GM12878 (cell line): Measurements from ENCODE around the gene ZNF576. TPM values are rescaled to one million over a fixed set of nuclear protein-coding genes. Genes with fewer than 3 reads are reported as not detected.

Experiments
- ATAC-seq: fragments of 200-7000 bp; cut with Tn5 transposase; 3 replicates; pipeline ENCODE4 v1.9.1; 2020; ENCODE audit warnings: mild to moderate bottlenecking, moderate library complexity
- BruUV-seq: library from RNA; stranded (reverse); fragments of 400-500 nt; replicated peaks from 2 replicates; lab custom pipeline; 2021; lab: Mats Ljungman, UMichigan
- CTCF ChIA-PET: fragments of 300-600 bp; sonication (Branson Sonifier 250); formaldehyde crosslinking; extraction: SDS; loops from one replicate; lab custom pipeline; 2021; ENCODE audit warnings: inconsistent platforms; lab: Yijun Ruan, JAX
- POLR2A ChIA-PET: fragments of 350-600 bp; formaldehyde crosslinking; extraction: SDS; loops from one replicate; lab custom pipeline; 2021; ENCODE audit warnings: inconsistent platforms; lab: Charles Lee
- RAD21 ChIA-PET: fragments of 300-600 bp; sonication (Branson Sonifier 250); formaldehyde crosslinking; loops from one replicate; lab custom pipeline; 2023; ENCODE audit warnings: antibody characterized with exemption; ENCODE audit not compliant: unreplicated experiment; lab: Charles Lee
- SMC1A ChIA-PET: fragments of 300-600 bp; sonication (Branson Sonifier 250); formaldehyde crosslinking; loops from one replicate; lab custom pipeline; 2023; ENCODE audit not compliant: unreplicated experiment, uncharacterized antibody; lab: Charles Lee
- DNase-seq: peaks from one replicate; pipeline ENCODE4 v3.0.0-alpha.2; 2011; ENCODE audit warnings: low read depth, low spot score
- FAIRE-seq: peaks from 3 replicates; lab custom pipeline; 2011; peaks lifted over from hg19 to GRCh38; lab: Jason Lieb, UNC
- H2AFZ ChIP-seq: 2 replicates; pipeline ENCODE4 v1.6.0; 2011; ENCODE audit warnings: low read depth, low read length, control low read depth; ENCODE audit not compliant: control insufficient read depth
- H3K27ac ChIP-seq: 2 replicates; pipeline ENCODE4 v1.5.1; 2011; ENCODE audit warnings: control low read depth; ENCODE audit not compliant: control insufficient read depth, insufficient read depth
- H3K27me3 ChIP-seq, 2 experiments: replicated peaks in 1 of 2; 2 replicates each; pipeline versions ENCODE4 v1.6.0 to v1.6.1; 2011; ENCODE audit warnings: low read length in 1 of 2; ENCODE audit not compliant: control insufficient read depth in 2 of 2, insufficient read depth in 2 of 2
- H3K36me3 ChIP-seq, 2 experiments: 2 replicates each; pipeline ENCODE4 v1.5.1; 2011; ENCODE audit warnings: low read length in 1 of 2; ENCODE audit not compliant: control insufficient read depth in 2 of 2, insufficient read depth in 2 of 2
- H3K4me1 ChIP-seq: 2 replicates; pipeline ENCODE4 v1.6.1; 2011; ENCODE audit warnings: mild to moderate bottlenecking, low read length, moderate library complexity, mixed read lengths; ENCODE audit not compliant: control insufficient read depth, insufficient read depth
- H3K4me2 ChIP-seq: 2 replicates; pipeline ENCODE4 v1.6.0; 2011; ENCODE audit warnings: control low read depth; ENCODE audit not compliant: control insufficient read depth, insufficient read depth
- H3K4me3 ChIP-seq: fragments of 200-600 bp; sonication (generic); 2 replicates; pipeline ENCODE4 v1.5.1; 2016
- H3K79me2 ChIP-seq: 2 replicates; pipeline ENCODE4 v1.6.0; 2011; ENCODE audit warnings: low read length; ENCODE audit not compliant: control insufficient read depth, insufficient read depth
- H3K9ac ChIP-seq: 2 replicates; pipeline ENCODE4 v1.8.0; 2011; ENCODE audit warnings: low read length, control low read depth, mixed read lengths; ENCODE audit not compliant: control insufficient read depth, insufficient read depth
- H3K9me3 ChIP-seq: replicated peaks from 3 replicates; pipeline ENCODE4 v1.5.1; 2011; ENCODE audit warnings: mild to moderate bottlenecking, low read length; ENCODE audit not compliant: control insufficient read depth, insufficient read depth
- H4K20me1 ChIP-seq: 2 replicates; pipeline ENCODE4 v1.6.0; 2011; ENCODE audit not compliant: control insufficient read depth, insufficient read depth
- CBX5 ChIP-seq: sonication (generic); IDR thresholded peaks from 2 replicates; pipeline ENCODE4 v1.6.1; 2016; ENCODE audit warnings: low read depth, moderate library complexity, mild to moderate bottlenecking, inconsistent platforms
- CHD1 ChIP-seq: IDR thresholded peaks from 2 replicates; pipeline ENCODE4 v1.6.1; 2012; ENCODE audit warnings: low read depth, low read length, improper control_type of control experiment
- JUND ChIP-seq: IDR thresholded peaks from 2 replicates; pipeline ENCODE4 v1.6.1; 2012; ENCODE audit warnings: low read depth, mild to moderate bottlenecking, low read length, improper control_type of control experiment, moderate library complexity
- MTA2 ChIP-seq: fragments of 450-650 bp; IDR thresholded peaks from 2 replicates; pipeline ENCODE4 v1.6.1; 2016; ENCODE audit warnings: low read depth, mild to moderate bottlenecking, moderate library complexity
- RB1 ChIP-seq: fragments of 450-650 bp; formaldehyde crosslinking; IDR thresholded peaks from 2 replicates; pipeline ENCODE4 v1.6.1; 2017; ENCODE audit warnings: mild to moderate bottlenecking, borderline replicate concordance
- STAT3 ChIP-seq: IDR thresholded peaks from 2 replicates; pipeline ENCODE4 v1.6.1; 2011; ENCODE audit warnings: low read depth, low read length, improper control_type of control experiment
- TCF3 ChIP-seq: IDR thresholded peaks from 2 replicates; pipeline ENCODE4 v1.6.1; 2012; ENCODE audit warnings: low read depth, mild to moderate bottlenecking, low read length, borderline replicate concordance; ENCODE audit not compliant: insufficient read depth
- USF2 ChIP-seq: IDR thresholded peaks from 2 replicates; pipeline ENCODE4 v1.6.1; 2011; ENCODE audit warnings: low read depth, low read length, improper control_type of control experiment, borderline replicate concordance
- ZZZ3 ChIP-seq: IDR thresholded peaks from 2 replicates; pipeline ENCODE4 v1.6.1; 2011; ENCODE audit warnings: low read depth; ENCODE audit not compliant: control insufficient read depth, insufficient read length
- WGBS: methylation state at CpG from one replicate; pipeline ENCODE4 v1.1.6; 2016; ENCODE audit warnings: low lambda C conversion rate; ENCODE audit not compliant: insufficient replicate concordance, insufficient coverage; ENCODE audit errors: missing lambda C conversion rate; 5-methylcytosine and 5-hydroxymethylcytosine counted together
- in situ Hi-C: fragments of 300-500 bp; cut with MboI; formaldehyde crosslinking; loops from 9 replicates; pipeline ENCODE4 v1.14.3; 2018; ENCODE audit warnings: mixed read lengths
- intact Hi-C: fragments of 100-400 bp; cut with micrococcal nuclease; formaldehyde crosslinking; loops from one replicate; pipeline ENCODE4 v1.14.2; 2022; ENCODE audit not compliant: unreplicated experiment
- polyA plus RNA-seq, 11 experiments: library from polyadenylated mRNA; depleted of rRNA in 4 of 11; unstranded in 6 of 11; stranded (reverse) in 5 of 11; fragments of >200 nt; fragmentation: Nextera tagmentation in 4 of 11; fragmentation: Illumina TruSeq in 1 of 11; extraction: Ambion mirVana in 4 of 11; extraction: Trizol in 1 of 11; gene quantifications; 1 replicate in 1 of 11; 2 replicates in 10 of 11; pipeline versions ENCODE4 v1.2.1 to v1.2.3, GENCODE V29; 2011 to 2016; ENCODE audit warnings: inconsistent platforms in 2 of 11, missing spikeins in 2 of 11, low read depth in 1 of 11
- total RNA-seq, 4 experiments: library from RNA; depleted of rRNA in 3 of 4; stranded (reverse); fragments of >200 nt in 3 of 4; fragmentation: Illumina TruSeq in 1 of 4; extraction: Trizol in 1 of 4; gene quantifications; 2 replicates each; pipeline versions ENCODE4 v1.2.1 to v1.2.3, GENCODE V29; 2013 to 2021

ZNF576 gene
- total and polyA plus RNA-seq, 10 of the 15 experiments (the other 5 are each of a cell fraction or from before 2014, with no cell fraction given) = 7.4 to 29.8 (median 14.3) TPM

GRCh38 chr19:43596842-43597461 lies 557 bp downstream of the ZNF576 start:
- in situ Hi-C loops (no loop called here), intact Hi-C loops (loop anchor here (1.0 to 2.0 kb wide), 3 partner anchors 22 to 134 kb away; partner anchors contain the start of genes PINLYP, XRCC1 and ZNF575)
- H3K79me2 ChIP-seq = peaks cover 37% of the 10 kb centered on the region
- no peaks in the 10 kb centered on the region for H3K9me3 ChIP-seq
- H3K4me2 ChIP-seq = peak overlapping the region; percentile 86
- DNase-seq (no peak), ATAC-seq (no peak), FAIRE-seq (no peak)
- H3K4me3 ChIP-seq = peak overlapping the region; percentile 80
- no peaks in the 10 kb centered on the region for H3K27me3 ChIP-seq
- SMC1A ChIA-PET = interaction anchor here (0.7 to 5.4 kb wide), 10 partner anchors 21 to 181 kb away, joined by 3 to 59 read pairs (median 6); partner anchors contain the start of genes PINLYP and XRCC1
- no peaks in the 10 kb centered on the region for H4K20me1 ChIP-seq
- peak overlapping the region; percentile 80 for H3K27ac ChIP-seq
- CTCF ChIA-PET = interaction anchor here (0.6 to 6.6 kb wide), 11 partner anchors 9 to 213 kb away, joined by 3 to 169 read pairs (median 5); partner anchors contain the start of gene XRCC1
- 12% methylated on average over 7 of the region's 7 CpGs for WGBS
- BruUV-seq = no TSS peak
- peaks cover 12 to 25% of the 10 kb centered on the region in 2 experiments; a peak in 3 of 4 replicates for H3K36me3 ChIP-seq
- H3K9ac ChIP-seq = peak overlapping the region; percentile 71
- H2AFZ ChIP-seq = peak overlapping the region; percentile 66
- RAD21 ChIA-PET = interaction anchor here (0.9 to 4.8 kb wide), 10 partner anchors 19 to 213 kb away, joined by 3 to 92 read pairs (median 14); partner anchors contain the start of genes PHLDB3, PINLYP, XRCC1 and ZNF575
- POLR2A ChIA-PET = interaction anchor here (0.5 to 3.7 kb wide), 5 partner anchors 22 to 125 kb away, joined by 3 to 22 read pairs (median 4); partner anchors contain the start of genes PINLYP, XRCC1 and ZNF575
- H3K4me1 ChIP-seq = peaks cover 7% of the 10 kb centered on the region; the same call in 1 of the 2 replicates
- TF ChIP-seq CHD1 (no peak), MTA2 (0 out of 2 replicates have a peak, but pooled peaks have one; percentile 28), JUND (no peak), STAT3 (no peak), TCF3 (no peak), ZZZ3 (no peak), RB1 (no peak), CBX5 (no peak), USF2 (no peak)
